SU-DHL-6 (cell line): ENCODE results near the gene GIMAP5.

Source experiments
- H2AFZ ChIP-seq: fragments of 200-600 bp; sonication (generic); 2 replicates; pipeline ENCODE4 v1.6.1; 2014; ENCODE audit warnings: low read depth, mild to moderate bottlenecking, moderate library complexity, mixed read lengths, antibody characterized with exemption, low read length; ENCODE audit not compliant: severe bottlenecking
- H3F3A ChIP-seq: fragments of 200-600 bp; shearing (Covaris generic); 2 replicates; pipeline ENCODE4 v1.6.0; 2016; ENCODE audit warnings: antibody characterized with exemption, mild to moderate bottlenecking; ENCODE audit not compliant: insufficient read depth
- H3K27ac ChIP-seq: fragments of 200-600 bp; sonication (generic); 2 replicates; pipeline ENCODE4 v1.5.1; 2016; ENCODE audit warnings: low read depth, mild to moderate bottlenecking, low read length, moderate library complexity, mixed read lengths
- H3K27me3 ChIP-seq: fragments of 200-600 bp; sonication (generic), shearing (Covaris generic); 2 replicates; pipeline ENCODE4 v1.6.0; 2014; ENCODE audit warnings: mild to moderate bottlenecking, low read length
- H3K36me3 ChIP-seq: fragments of 200-600 bp; sonication (generic); 2 replicates; pipeline ENCODE4 v1.6.1; 2014; ENCODE audit warnings: mild to moderate bottlenecking, low read length, mixed read lengths
- H3K4me2 ChIP-seq: fragments of 300-600, 200-600 bp; shearing (Covaris generic), sonication (generic); 2 replicates; pipeline ENCODE4 v1.6.0; 2014; ENCODE audit warnings: low read length, low read depth, mild to moderate bottlenecking; ENCODE audit not compliant: poor library complexity, severe bottlenecking
- H3K4me3 ChIP-seq: fragments of 200-600 bp; sonication (generic); 2 replicates; pipeline ENCODE4 v1.5.1; 2014; ENCODE audit warnings: antibody characterized with exemption, low read length, mild to moderate bottlenecking, mixed read lengths; ENCODE audit not compliant: insufficient read depth, poor library complexity, severe bottlenecking
- H3K79me2 ChIP-seq: fragments of 200-600 bp; sonication (generic); 2 replicates; pipeline ENCODE4 v1.6.1; 2014; ENCODE audit warnings: mild to moderate bottlenecking, low read length, moderate library complexity; ENCODE audit not compliant: insufficient read depth
- H3K9ac ChIP-seq: fragments of 200-600 bp; sonication (generic); 2 replicates; pipeline ENCODE4 v1.7.0; 2014; ENCODE audit warnings: mild to moderate bottlenecking, low read length
- H3K9me2 ChIP-seq: fragments of 200-600 bp; sonication (generic); replicated peaks from 2 replicates; pipeline ENCODE4 v1.6.1; 2014; ENCODE audit warnings: low read length; ENCODE audit not compliant: insufficient read depth
- H3K9me3 ChIP-seq: fragments of 200-600 bp; sonication (generic); 2 replicates; pipeline ENCODE4 v1.6.1; 2014; ENCODE audit warnings: low read length, mixed read lengths; ENCODE audit not compliant: insufficient read depth
- H4K20me1 ChIP-seq: fragments of 200-600 bp; sonication (generic); 2 replicates; pipeline ENCODE4 v1.6.1; 2014; ENCODE audit warnings: low read depth, mild to moderate bottlenecking, antibody characterized with exemption, low read length, moderate library complexity, mixed read lengths
- CTCF ChIP-seq: fragments of 200-600 bp; sonication (generic); IDR thresholded peaks from one replicate; pipeline ENCODE4 v1.5.1; 2017; ENCODE audit warnings: antibody characterized with exemption, mild to moderate bottlenecking, low read length, moderate library complexity; ENCODE audit not compliant: insufficient read depth, poor library complexity, severe bottlenecking
- EZH2phosphoT487 ChIP-seq: fragments of 200-600 bp; sonication (generic), shearing (Covaris generic); conservative IDR thresholded peaks from 2 replicates; pipeline ENCODE4 v1.6.1; 2018; ENCODE audit warnings: mild to moderate bottlenecking, antibody characterized with exemption, low read length, moderate library complexity, mixed read lengths

GIMAP5 gene

GRCh38 chr7:150778014-150778737 lies 41.0 kb downstream of the GIMAP5 start:
- H3K4me3 ChIP-seq = no peak overlapping the region
- no peaks in the 10 kb centered on the region for H3K79me2 ChIP-seq
- H3K36me3 ChIP-seq = no peaks in the 10 kb centered on the region
- no peak overlapping the region for H3K4me2 ChIP-seq
- no peaks in the 10 kb centered on the region for H3K9me3 ChIP-seq
- H4K20me1 ChIP-seq = no peaks in the 10 kb centered on the region
- H3K9me2 ChIP-seq = no peaks in the 10 kb centered on the region
- H3K27ac ChIP-seq = no peak overlapping the region
- H3K27me3 ChIP-seq = 0 out of 2 replicates have a peak, but pooled peaks cover 3% of the 10 kb centered on the region
- no peaks in the 10 kb centered on the region for H3F3A ChIP-seq
- H2AFZ ChIP-seq = no peak overlapping the region
- TF ChIP-seq CTCF (no peak), EZH2phosphoT487 (no peak)
- H3K9ac ChIP-seq = no peak overlapping the region

- Histone ChIP-seq H3K4me3 (no peak overlapping the region), H3K9me2 (no peaks in the 10 kb centered on the region), H3F3A (no peaks in the 10 kb centered on the region), H2AFZ (no peak overlapping the region), H3K27ac (no peak overlapping the region), H4K20me1 (no peaks in the 10 kb centered on the region), H3K27me3 (0 out of 2 replicates have a peak, but pooled peaks cover 3% of the 10 kb centered on the region), H3K9me3 (no peaks in the 10 kb centered on the region), H3K79me2 (no peaks in the 10 kb centered on the region), H3K9ac (no peak overlapping the region), H3K36me3 (no peaks in the 10 kb centered on the region), H3K4me2 (no peak overlapping the region)
- TF ChIP-seq EZH2phosphoT487 = no peak
- TF ChIP-seq CTCF = peak; percentile 66
Observed at GRCh38 chr7:150778738-150779301, 41.6 kb downstream of the GIMAP5 start.

- Histone ChIP-seq H4K20me1 (no peaks in the 10 kb centered on the region), H3K79me2 (no peaks in the 10 kb centered on the region), H2AFZ (no peak overlapping the region), H3K36me3 (no peaks in the 10 kb centered on the region), H3K9me3 (no peaks in the 10 kb centered on the region), H3F3A (no peaks in the 10 kb centered on the region), H3K9ac (no peak overlapping the region), H3K27me3 (0 out of 2 replicates have a peak, but pooled peaks cover 3% of the 10 kb centered on the region), H3K4me3 (no peak overlapping the region), H3K9me2 (no peaks in the 10 kb centered on the region), H3K4me2 (no peak overlapping the region), H3K27ac (no peak overlapping the region)
- TF ChIP-seq EZH2phosphoT487 (no peak), CTCF (no peak)
Observed at GRCh38 chr7:150780292-150780691, 43.1 kb downstream of the GIMAP5 start.
